ENCODE results near the gene NRDC. TPM values are rescaled to one million over a fixed set of nuclear protein-coding genes. Genes with fewer than 3 reads are reported as not detected.

NRDC gene
- total and polyA plus RNA-seq, 2 of the 8 experiments (the other 6 are each of a cell fraction or from before 2014, with no cell fraction given) = 70.2 to 182 TPM

DNA sequence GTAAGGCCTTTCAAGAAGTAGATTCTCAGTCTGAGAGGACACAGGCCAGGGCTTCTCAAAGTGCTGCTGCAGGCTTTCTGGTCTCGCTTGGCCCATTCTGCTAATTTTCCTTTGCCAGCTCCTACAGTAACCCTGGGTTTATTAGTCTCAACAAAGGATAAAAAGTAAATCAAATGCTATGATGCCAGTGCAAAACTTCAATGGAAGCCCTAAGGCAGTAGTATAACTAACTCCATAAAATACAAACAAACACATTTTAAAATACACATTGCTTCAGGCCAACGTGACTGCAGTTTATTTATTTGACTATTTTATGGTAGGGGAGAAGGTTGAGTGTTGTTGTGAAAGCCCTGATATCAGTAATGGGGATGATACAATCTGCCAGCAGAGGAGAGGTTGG is 89.6 kb downstream of the NRDC start:
- WGBS, 2 experiments (ENCODE audit: extremely low coverage in 1 of 2, insufficient coverage in 1 of 2, insufficient read length in 1 of 2, insufficient replicate concordance in 2 of 2, low coverage in 1 of 2, low lambda C conversion rate in 2 of 2, missing lambda C conversion rate in 1 of 2) = 92% methylated on average over 2 of the region's 2 CpGs; no CpG with 5 or more reads in 1 of the 2 experiments
- no peak overlapping the region for H2AK5ac ChIP-seq (ENCODE audit: low read depth, low read length)

More for the DNA sequence above, 89.6 kb downstream of the NRDC start:
- Histone ChIP-seq H4K5ac (ENCODE audit: insufficient read length, low read depth, low read length) (no peak overlapping the region), H3K4ac (replicated peaks; ENCODE audit: insufficient read length, low read depth, low read length) (no peak overlapping the region), H4K20me1 (replicated peaks in 1 of 2; ENCODE audit: control insufficient read depth in 1 of 2, insufficient read depth in 2 of 2, low read length in 2 of 2) (peaks cover 0 to 5% of the 10 kb centered on the region in 2 experiments), H2AFZ (ENCODE audit: low read length) (no peak overlapping the region), H3K79me1 (ENCODE audit: low read depth, low read length) (no peaks in the 10 kb centered on the region), H3K4me2 (ENCODE audit: insufficient read depth in 1 of 2, low read depth in 2 of 2, low read length in 2 of 2) (no peak overlapping the region), H2BK20ac (ENCODE audit: low read length) (no peak overlapping the region), H3K23me2 (ENCODE audit: low read depth, low read length) (no peaks in the 10 kb centered on the region), H4K8ac (ENCODE audit: extremely low read depth, insufficient read depth, low read length) (no peak overlapping the region), H2BK12ac (ENCODE audit: low read depth, low read length) (no peak overlapping the region), H3K14ac (ENCODE audit: insufficient read length) (no peak overlapping the region), H4K91ac (replicated peaks; ENCODE audit: insufficient read length, low read length) (no peak overlapping the region), H2BK15ac (ENCODE audit: low read length) (no peak overlapping the region), H3K27ac (ENCODE audit: low read depth, low read length) (no peak overlapping the region), H3K23ac (ENCODE audit: insufficient read length) (no peak overlapping the region), H3K36me3 (ENCODE audit: control insufficient read depth in 2 of 4, insufficient read depth in 4 of 4, low read length in 3 of 4) (peaks cover 25 to 89% (median 71%) of the 10 kb centered on the region in 4 experiments), H3K9me3 (ENCODE audit: insufficient read depth in 2 of 2, low read depth in 1 of 2, low read length in 1 of 2) (no peaks in the 10 kb centered on the region), H2BK120ac (replicated peaks; ENCODE audit: low read depth, low read length) (no peak overlapping the region), H3K56ac (replicated peaks; ENCODE audit: insufficient read length, low read depth, low read length) (no peak overlapping the region), H3K4me1 (replicated peaks in 1 of 4; ENCODE audit: control insufficient read depth in 3 of 4, insufficient read depth in 4 of 4, low read length in 3 of 4) (no peaks in the 10 kb centered on the region), H3K4me3 (ENCODE audit: extremely low read depth in 1 of 4, insufficient read depth in 2 of 4, low read depth in 3 of 4, low read length in 4 of 4) (no peak overlapping the region), H3K27me3 (replicated peaks in 1 of 4; ENCODE audit: control insufficient read depth in 3 of 4, extremely low read depth in 1 of 4, insufficient read depth in 3 of 4, low read length in 3 of 4) (no peaks in the 10 kb centered on the region), H3K79me2 (ENCODE audit: control insufficient read depth in 1 of 2, insufficient read depth in 2 of 2, low read length in 2 of 2) (no peaks in the 10 kb centered on the region), H3K9ac (replicated peaks in 1 of 4; ENCODE audit: extremely low read depth in 1 of 4, low read depth in 3 of 4, low read length in 3 of 4) (peak overlapping the region in 1 of 4 experiments; percentile 34; a peak in 1 of 7 replicates), H2BK5ac (ENCODE audit: low read depth, low read length) (no peak overlapping the region), H3K18ac (ENCODE audit: extremely low read depth, low read length) (no peak overlapping the region)
- CTCF ChIA-PET (ENCODE audit: partially characterized antibody) = no interaction called here
- POLR2A ChIA-PET (ENCODE audit: partially characterized antibody) = no interaction called here
- TF ChIP-seq TAF7 (optimal IDR thresholded peaks at IDR 0.05; ENCODE audit: borderline replicate concordance, low read depth, low read length) = no peak
- TF ChIP-seq POLR2AphosphoS5 (IDR thresholded peaks at IDR 0.05; ENCODE audit: low read depth, low read length) = 0 out of 2 replicates have a peak, but pooled peaks have one; percentile 40
- no peak for TF ChIP-seq CREB1 (IDR thresholded peaks at IDR 0.05)
- TF ChIP-seq, protein P1, sequence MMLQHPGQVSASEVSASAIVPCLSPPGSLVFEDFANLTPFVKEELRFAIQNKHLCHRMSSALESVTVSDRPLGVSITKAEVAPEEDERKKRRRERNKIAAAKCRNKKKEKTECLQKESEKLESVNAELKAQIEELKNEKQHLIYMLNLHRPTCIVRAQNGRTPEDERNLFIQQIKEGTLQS (IDR thresholded peaks at IDR 0.05; ENCODE audit: insufficient read depth, low read depth, low read length) = no peak
- no peak for TF ChIP-seq RAD21 (IDR thresholded peaks at IDR 0.05 in 1 of 2, conservative IDR thresholded peaks at IDR 0.05 in 1 of 2; ENCODE audit: low read depth in 2 of 2, low read length in 2 of 2)
- no peak for TF ChIP-seq MAFK (IDR thresholded peaks at IDR 0.05; ENCODE audit: low read depth, low read length)
- TF ChIP-seq TBP (IDR thresholded peaks at IDR 0.05; ENCODE audit: low read depth, low read length) = no peak
- FAIRE-seq (no peak), DNase-seq (ENCODE audit: low read depth in 1 of 2, low spot score in 2 of 2) (no peak)

All from H1 (cell line).